PFSK-1 (cell line): ENCODE measurements around the gene KCNK1.

ENCODE experiments used
- FOXP2 ChIP-seq: optimal IDR thresholded peaks from 2 replicates; pipeline ENCODE3; 2011; ENCODE audit warnings: borderline replicate concordance, control low read depth, inconsistent platforms; ENCODE audit not compliant: insufficient read depth; ENCODE audit errors: extremely low read length, extremely low read depth
- POLR2AphosphoS5 ChIP-seq: IDR thresholded peaks from 2 replicates; pipeline ENCODE4 v1.6.1; 2012; ENCODE audit warnings: low read depth, mild to moderate bottlenecking, control low read depth, low read length, moderate library complexity
- SIN3A ChIP-seq: IDR thresholded peaks from 2 replicates; pipeline ENCODE4 v1.6.1; 2012; ENCODE audit warnings: mild to moderate bottlenecking, low read length, moderate library complexity, borderline replicate concordance; ENCODE audit not compliant: insufficient read depth
- TAF1 ChIP-seq: IDR thresholded peaks from 2 replicates; pipeline ENCODE4 v1.6.1; 2012; ENCODE audit warnings: low read length, control low read depth, borderline replicate concordance; ENCODE audit not compliant: insufficient read depth
- TF ChIP-seq, protein P1 (sequence below), 2 experiments: IDR thresholded peaks; 2 replicates each; pipeline versions ENCODE4 v1.6.1 to v1.8.0; 2011 to 2012; ENCODE audit warnings: low read depth in 2 of 2, low read length in 2 of 2, control low read depth in 1 of 2, inconsistent platforms in 1 of 2, mild to moderate bottlenecking in 1 of 2, moderate library complexity in 1 of 2; ENCODE audit not compliant: insufficient read depth in 1 of 2

DNA sequence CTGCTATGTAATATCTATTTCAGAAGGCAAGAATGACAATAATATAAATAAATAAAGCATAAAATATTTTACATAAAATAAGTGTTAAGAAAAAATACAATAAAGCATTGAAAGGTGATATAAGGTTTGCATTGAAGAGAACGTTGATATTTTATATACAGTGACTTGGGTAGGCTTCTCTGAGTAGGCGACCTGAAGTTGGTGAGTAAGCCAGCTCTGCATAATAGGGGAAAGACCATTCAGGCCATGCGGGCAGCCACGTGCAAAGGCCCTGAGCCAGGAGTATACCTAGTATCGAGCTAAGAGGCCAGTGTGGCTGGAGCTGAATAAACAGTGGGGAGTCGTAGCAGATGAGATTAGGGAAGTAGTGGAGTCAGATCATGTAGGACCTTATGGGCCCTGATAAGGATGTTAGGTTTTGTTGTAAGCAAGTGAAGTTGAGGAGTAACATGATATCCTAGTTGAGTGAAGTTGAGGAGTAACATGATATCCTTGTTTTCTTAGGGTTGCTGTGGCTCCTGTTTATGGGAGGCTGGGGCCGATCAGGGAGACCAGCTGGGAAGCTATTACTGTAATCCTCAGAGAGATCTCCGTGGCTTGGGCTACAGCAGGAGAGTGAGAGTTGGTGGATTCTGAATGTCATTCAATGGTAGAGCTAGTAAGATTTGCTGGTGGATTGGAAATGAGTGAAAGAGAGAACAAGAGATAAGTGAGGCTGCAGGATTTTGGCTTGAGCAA lies 22.0 kb downstream of the KCNK1 start:
- TF ChIP-seq SIN3A: no peak
- no peak for TF ChIP-seq POLR2AphosphoS5
- TF ChIP-seq, protein P1, sequence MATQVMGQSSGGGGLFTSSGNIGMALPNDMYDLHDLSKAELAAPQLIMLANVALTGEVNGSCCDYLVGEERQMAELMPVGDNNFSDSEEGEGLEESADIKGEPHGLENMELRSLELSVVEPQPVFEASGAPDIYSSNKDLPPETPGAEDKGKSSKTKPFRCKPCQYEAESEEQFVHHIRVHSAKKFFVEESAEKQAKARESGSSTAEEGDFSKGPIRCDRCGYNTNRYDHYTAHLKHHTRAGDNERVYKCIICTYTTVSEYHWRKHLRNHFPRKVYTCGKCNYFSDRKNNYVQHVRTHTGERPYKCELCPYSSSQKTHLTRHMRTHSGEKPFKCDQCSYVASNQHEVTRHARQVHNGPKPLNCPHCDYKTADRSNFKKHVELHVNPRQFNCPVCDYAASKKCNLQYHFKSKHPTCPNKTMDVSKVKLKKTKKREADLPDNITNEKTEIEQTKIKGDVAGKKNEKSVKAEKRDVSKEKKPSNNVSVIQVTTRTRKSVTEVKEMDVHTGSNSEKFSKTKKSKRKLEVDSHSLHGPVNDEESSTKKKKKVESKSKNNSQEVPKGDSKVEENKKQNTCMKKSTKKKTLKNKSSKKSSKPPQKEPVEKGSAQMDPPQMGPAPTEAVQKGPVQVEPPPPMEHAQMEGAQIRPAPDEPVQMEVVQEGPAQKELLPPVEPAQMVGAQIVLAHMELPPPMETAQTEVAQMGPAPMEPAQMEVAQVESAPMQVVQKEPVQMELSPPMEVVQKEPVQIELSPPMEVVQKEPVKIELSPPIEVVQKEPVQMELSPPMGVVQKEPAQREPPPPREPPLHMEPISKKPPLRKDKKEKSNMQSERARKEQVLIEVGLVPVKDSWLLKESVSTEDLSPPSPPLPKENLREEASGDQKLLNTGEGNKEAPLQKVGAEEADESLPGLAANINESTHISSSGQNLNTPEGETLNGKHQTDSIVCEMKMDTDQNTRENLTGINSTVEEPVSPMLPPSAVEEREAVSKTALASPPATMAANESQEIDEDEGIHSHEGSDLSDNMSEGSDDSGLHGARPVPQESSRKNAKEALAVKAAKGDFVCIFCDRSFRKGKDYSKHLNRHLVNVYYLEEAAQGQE (IDR thresholded peaks at IDR 0.05; ENCODE audit: insufficient read depth in 1 of 2, low read depth in 2 of 2, low read length in 2 of 2): no peak
- no peak for TF ChIP-seq FOXP2
- no peak for TF ChIP-seq TAF1
